Measurements from ENCODE around the gene KIRREL3.

Gene KIRREL3

DNA sequence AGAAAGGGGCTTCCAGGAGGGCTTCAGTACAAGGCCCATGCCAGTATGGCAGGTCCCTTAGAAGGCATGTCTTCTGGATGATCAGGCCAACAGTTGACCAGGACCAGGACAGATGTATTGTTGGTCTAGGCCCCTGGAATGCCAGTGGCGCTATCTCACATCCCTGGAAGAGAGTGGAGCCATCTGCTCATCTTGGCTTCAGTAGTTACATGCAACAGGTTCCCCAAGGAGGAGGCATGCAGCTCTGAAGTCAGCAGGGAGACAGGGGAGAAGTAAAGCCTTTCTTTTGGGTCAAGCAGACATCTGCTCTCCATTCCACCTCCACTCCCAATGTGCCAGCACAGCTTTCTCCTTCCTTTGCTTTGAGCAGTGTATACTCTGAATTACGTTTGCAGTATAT is 244.1 kb downstream of the KIRREL3 start:
- Histone ChIP-seq H3K36me3 (ENCODE audit: control insufficient read depth in 2 of 2, insufficient read depth in 2 of 2, low read length in 2 of 2) (no peaks in the 10 kb centered on the region), H3K27me3 (ENCODE audit: control insufficient read depth in 2 of 2, insufficient read depth in 2 of 2, low read length in 2 of 2) (peaks cover 0 to 3% of the 10 kb centered on the region in 2 donors), H3K4me3 (ENCODE audit: low read length in 2 of 2) (no peak overlapping the region), H3K27ac (ENCODE audit: low read depth in 2 of 2, low read length in 2 of 2) (no peak overlapping the region), H3K4me1 (ENCODE audit: control insufficient read depth in 2 of 2, insufficient read depth in 2 of 2, low read length in 2 of 2) (no peaks in the 10 kb centered on the region), H3K9ac (ENCODE audit: low read depth in 1 of 2, low read length in 2 of 2) (no peak overlapping the region), H3K9me3 (ENCODE audit: control insufficient read depth in 2 of 2, low read length in 2 of 2) (no peaks in the 10 kb centered on the region)

DNA sequence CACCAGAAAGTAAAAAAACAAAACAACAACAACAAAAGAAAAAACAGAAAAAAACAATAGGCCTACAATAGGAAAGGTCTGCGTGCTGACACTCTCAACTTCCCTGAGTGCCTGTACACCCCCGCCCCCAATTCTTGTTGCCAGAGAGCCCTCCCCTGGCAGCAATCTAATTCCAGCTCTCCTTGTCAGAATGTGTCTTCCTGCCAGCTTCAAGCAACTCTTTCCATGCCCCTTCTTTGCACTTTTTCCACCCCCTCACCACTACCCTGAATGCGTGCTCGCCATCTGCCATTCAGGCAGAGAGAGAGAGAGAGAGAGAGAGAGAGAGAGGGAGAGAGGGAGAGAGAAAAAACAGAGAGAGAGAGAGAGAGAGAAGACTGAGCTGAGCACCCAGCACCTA is 245.0 kb downstream of the KIRREL3 start:
- Histone ChIP-seq H3K27ac (ENCODE audit: low read depth in 2 of 2, low read length in 2 of 2) (no peak overlapping the region), H3K4me1 (ENCODE audit: control insufficient read depth in 2 of 2, insufficient read depth in 2 of 2, low read length in 2 of 2) (no peaks in the 10 kb centered on the region), H3K4me3 (ENCODE audit: low read length in 2 of 2) (no peak overlapping the region), H3K9me3 (ENCODE audit: control insufficient read depth in 2 of 2, low read length in 2 of 2) (no peaks in the 10 kb centered on the region), H3K27me3 (ENCODE audit: control insufficient read depth in 2 of 2, insufficient read depth in 2 of 2, low read length in 2 of 2) (peaks cover 0 to 3% of the 10 kb centered on the region in 2 donors), H3K9ac (ENCODE audit: low read depth in 1 of 2, low read length in 2 of 2) (no peak overlapping the region), H3K36me3 (ENCODE audit: control insufficient read depth in 2 of 2, insufficient read depth in 2 of 2, low read length in 2 of 2) (no peaks in the 10 kb centered on the region)

DNA sequence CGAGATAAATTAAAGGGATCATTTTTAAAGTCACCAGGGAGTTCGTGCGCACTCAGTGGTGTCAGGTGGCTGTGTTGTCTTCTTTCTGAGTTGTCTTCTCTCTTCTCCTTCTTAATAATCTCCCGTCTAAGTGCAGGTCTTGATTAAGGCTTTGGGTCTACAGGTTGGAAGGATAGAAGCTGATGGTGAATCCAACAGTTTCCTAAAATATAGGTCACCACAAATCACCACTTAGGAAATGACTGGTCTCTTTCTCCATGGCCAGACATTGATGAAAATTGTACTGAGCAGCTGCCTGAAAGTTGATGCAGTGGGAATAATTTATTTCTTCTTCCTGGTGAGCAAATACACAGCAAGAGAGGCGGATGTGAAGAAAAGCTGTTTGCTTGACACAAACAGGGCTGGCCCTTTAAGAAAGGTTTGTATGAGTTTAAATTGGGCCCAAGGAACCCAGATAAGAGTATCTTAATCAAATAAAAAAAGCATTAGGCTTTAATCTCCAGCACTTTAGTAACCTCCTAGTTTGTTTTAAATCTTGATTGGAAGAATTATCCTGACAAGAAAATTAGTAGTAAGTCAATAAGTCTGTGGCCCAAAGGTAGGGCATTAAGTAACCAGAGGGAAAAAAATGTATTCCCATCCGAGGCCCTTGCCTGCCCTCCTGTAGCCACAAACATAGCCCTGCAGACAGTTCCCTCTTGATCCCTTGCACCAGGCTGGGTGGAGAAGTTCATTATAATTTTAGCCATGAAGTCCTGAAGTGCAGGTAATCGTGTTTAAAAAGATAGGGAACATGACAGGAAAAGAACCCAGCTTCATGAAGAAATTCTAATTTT is 245.8 kb downstream of the KIRREL3 start:
- no peak overlapping the region for H3K4me3 ChIP-seq (ENCODE audit: low read length in 2 of 2)
- H3K9ac ChIP-seq (ENCODE audit: low read depth in 1 of 2, low read length in 2 of 2): no peak overlapping the region
- no peaks in the 10 kb centered on the region for H3K9me3 ChIP-seq (ENCODE audit: control insufficient read depth in 2 of 2, low read length in 2 of 2)
- H3K27me3 ChIP-seq (ENCODE audit: control insufficient read depth in 2 of 2, insufficient read depth in 2 of 2, low read length in 2 of 2): peaks cover 0 to 3% of the 10 kb centered on the region in 2 donors
- H3K4me1 ChIP-seq (ENCODE audit: control insufficient read depth in 2 of 2, insufficient read depth in 2 of 2, low read length in 2 of 2): no peaks in the 10 kb centered on the region
- H3K36me3 ChIP-seq (ENCODE audit: control insufficient read depth in 2 of 2, insufficient read depth in 2 of 2, low read length in 2 of 2): no peaks in the 10 kb centered on the region
- no peak overlapping the region for H3K27ac ChIP-seq (ENCODE audit: low read depth in 2 of 2, low read length in 2 of 2)

DNA sequence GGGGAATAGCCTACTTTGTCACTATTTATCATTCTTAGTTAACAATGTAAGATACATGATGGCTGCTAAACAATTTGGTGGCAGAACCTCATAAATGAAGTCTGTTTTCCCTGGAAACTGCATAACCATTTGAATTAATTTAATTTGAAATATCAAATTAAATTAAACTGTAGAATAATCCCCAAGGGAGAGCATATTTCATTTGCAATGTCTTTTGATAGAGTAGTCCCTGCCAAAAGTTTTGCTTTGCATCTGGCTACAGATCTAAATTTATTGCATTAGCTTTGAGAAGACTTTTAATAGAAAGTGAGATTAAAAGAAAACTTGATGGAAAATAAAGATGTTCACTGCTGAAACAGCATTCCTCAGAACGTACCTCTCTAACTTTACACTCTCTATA is 246.6 kb downstream of the KIRREL3 start:
- H3K4me1 ChIP-seq (ENCODE audit: control insufficient read depth in 2 of 2, insufficient read depth in 2 of 2, low read length in 2 of 2): no peaks in the 10 kb centered on the region

DNA sequence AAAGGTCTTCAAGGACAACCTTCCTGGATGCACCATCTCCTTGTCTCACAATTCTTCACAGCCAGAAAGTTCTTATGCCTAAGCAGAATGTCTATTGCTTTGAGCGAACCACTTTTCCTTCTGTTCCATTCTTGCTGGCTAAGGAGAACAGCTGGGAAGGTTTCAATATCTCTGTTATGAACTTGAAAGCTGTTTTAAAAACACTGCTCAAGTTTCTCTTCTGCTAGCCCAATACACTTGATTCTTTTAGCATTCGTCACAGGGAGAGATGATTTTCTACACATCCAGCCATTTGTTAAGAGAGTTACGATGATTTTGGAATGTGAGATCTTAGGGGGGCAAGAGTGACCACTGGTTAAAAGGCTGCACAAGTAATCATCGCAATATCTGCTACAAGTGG is 249.3 kb downstream of the KIRREL3 start:
- no peak overlapping the region for H3K4me3 ChIP-seq (ENCODE audit: low read length in 2 of 2)

More for the DNA sequence above, 246.6 kb downstream of the KIRREL3 start:
- Histone ChIP-seq H3K9me3 (ENCODE audit: control insufficient read depth in 2 of 2, low read length in 2 of 2) (no peaks in the 10 kb centered on the region), H3K4me3 (ENCODE audit: low read length in 2 of 2) (no peak overlapping the region), H3K9ac (ENCODE audit: low read depth in 1 of 2, low read length in 2 of 2) (no peak overlapping the region), H3K36me3 (ENCODE audit: control insufficient read depth in 2 of 2, insufficient read depth in 2 of 2, low read length in 2 of 2) (no peaks in the 10 kb centered on the region), H3K27me3 (ENCODE audit: control insufficient read depth in 2 of 2, insufficient read depth in 2 of 2, low read length in 2 of 2) (peaks cover 0 to 6% of the 10 kb centered on the region in 2 donors), H3K27ac (ENCODE audit: low read depth in 2 of 2, low read length in 2 of 2) (no peak overlapping the region)

DNA sequence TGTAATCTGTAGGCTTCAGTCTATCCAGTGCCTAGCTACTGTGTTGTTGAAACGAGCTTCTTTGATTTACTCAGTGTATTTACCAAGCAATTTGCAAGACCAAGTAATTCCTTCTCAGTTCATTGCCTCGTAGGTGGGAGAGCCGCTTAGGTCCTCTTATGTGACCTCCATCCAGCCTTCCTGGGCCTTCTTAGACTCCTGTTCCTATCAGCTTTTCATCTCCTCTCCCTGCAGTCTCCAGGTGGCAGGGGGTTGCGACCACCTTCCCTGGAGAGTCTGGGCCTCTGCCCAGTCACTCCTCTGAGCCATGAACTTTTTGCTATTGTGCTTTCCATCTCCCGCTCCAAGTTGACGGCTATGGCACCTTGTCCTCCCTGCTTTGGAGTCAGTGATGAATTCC is 251.8 kb downstream of the KIRREL3 start:
- Histone ChIP-seq H3K36me3 (ENCODE audit: control insufficient read depth in 2 of 2, insufficient read depth in 2 of 2, low read length in 2 of 2) (no peaks in the 10 kb centered on the region), H3K27ac (ENCODE audit: low read depth in 2 of 2, low read length in 2 of 2) (no peak overlapping the region), H3K4me1 (ENCODE audit: control insufficient read depth in 2 of 2, insufficient read depth in 2 of 2, low read length in 2 of 2) (no peaks in the 10 kb centered on the region), H3K9ac (ENCODE audit: low read depth in 1 of 2, low read length in 2 of 2) (no peak overlapping the region), H3K27me3 (ENCODE audit: control insufficient read depth in 2 of 2, insufficient read depth in 2 of 2, low read length in 2 of 2) (peaks cover 0 to 5% of the 10 kb centered on the region in 2 donors), H3K4me3 (ENCODE audit: low read length in 2 of 2) (no peak overlapping the region), H3K9me3 (ENCODE audit: control insufficient read depth in 2 of 2, low read length in 2 of 2) (no peaks in the 10 kb centered on the region)

More for the DNA sequence above, 249.3 kb downstream of the KIRREL3 start:
- Histone ChIP-seq H3K4me1 (ENCODE audit: control insufficient read depth in 2 of 2, insufficient read depth in 2 of 2, low read length in 2 of 2) (no peaks in the 10 kb centered on the region), H3K9me3 (ENCODE audit: control insufficient read depth in 2 of 2, low read length in 2 of 2) (no peaks in the 10 kb centered on the region), H3K36me3 (ENCODE audit: control insufficient read depth in 2 of 2, insufficient read depth in 2 of 2, low read length in 2 of 2) (no peaks in the 10 kb centered on the region), H3K9ac (ENCODE audit: low read depth in 1 of 2, low read length in 2 of 2) (no peak overlapping the region), H3K27me3 (ENCODE audit: control insufficient read depth in 2 of 2, insufficient read depth in 2 of 2, low read length in 2 of 2) (peaks cover 0 to 2% of the 10 kb centered on the region in 2 donors), H3K27ac (ENCODE audit: low read depth in 2 of 2, low read length in 2 of 2) (no peak overlapping the region)

DNA sequence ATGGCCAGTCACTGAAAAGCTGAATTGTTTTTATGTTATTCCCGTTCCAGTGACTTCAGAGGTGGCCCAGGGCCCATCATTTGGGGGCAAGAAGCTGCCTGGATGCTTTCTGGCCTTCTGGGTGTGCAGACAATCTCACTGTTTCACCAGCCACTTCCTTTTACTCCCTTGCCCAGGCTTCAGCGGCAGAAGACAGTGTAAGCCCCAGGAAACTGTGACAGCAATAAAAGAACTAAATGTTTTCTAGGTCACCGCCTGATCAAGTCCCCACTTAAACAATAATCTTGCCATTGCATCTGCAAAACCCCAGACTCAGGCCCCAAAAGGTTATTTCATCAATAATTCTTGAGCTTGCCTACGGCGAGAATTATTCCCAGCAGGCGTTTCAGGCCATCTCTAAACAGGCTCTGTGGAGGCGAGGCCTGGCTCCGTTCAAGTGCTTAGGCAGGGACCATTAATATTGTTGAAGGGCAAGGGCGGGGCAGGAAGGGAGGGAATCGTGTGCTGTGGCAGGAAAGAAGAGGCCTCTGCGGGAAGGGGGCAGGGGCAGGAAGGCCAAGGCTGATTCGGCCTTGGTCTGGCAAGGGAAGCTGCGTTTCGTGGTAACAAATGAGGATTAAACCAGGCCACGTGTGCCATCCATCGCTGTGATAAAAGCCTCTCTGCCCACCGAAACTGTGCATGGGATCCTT is 252.3 kb downstream of the KIRREL3 start:
- no peaks in the 10 kb centered on the region for H3K4me1 ChIP-seq (ENCODE audit: control insufficient read depth in 2 of 2, insufficient read depth in 2 of 2, low read length in 2 of 2)
- H3K27ac ChIP-seq (ENCODE audit: low read depth in 2 of 2, low read length in 2 of 2): no peak overlapping the region
- H3K4me3 ChIP-seq (ENCODE audit: low read length in 2 of 2): no peak overlapping the region
- H3K36me3 ChIP-seq (ENCODE audit: control insufficient read depth in 2 of 2, insufficient read depth in 2 of 2, low read length in 2 of 2): no peaks in the 10 kb centered on the region
- no peaks in the 10 kb centered on the region for H3K9me3 ChIP-seq (ENCODE audit: control insufficient read depth in 2 of 2, low read length in 2 of 2)
- H3K27me3 ChIP-seq (ENCODE audit: control insufficient read depth in 2 of 2, insufficient read depth in 2 of 2, low read length in 2 of 2): peaks cover 0 to 5% of the 10 kb centered on the region in 2 donors
- H3K9ac ChIP-seq (ENCODE audit: low read depth in 1 of 2, low read length in 2 of 2): no peak overlapping the region

DNA sequence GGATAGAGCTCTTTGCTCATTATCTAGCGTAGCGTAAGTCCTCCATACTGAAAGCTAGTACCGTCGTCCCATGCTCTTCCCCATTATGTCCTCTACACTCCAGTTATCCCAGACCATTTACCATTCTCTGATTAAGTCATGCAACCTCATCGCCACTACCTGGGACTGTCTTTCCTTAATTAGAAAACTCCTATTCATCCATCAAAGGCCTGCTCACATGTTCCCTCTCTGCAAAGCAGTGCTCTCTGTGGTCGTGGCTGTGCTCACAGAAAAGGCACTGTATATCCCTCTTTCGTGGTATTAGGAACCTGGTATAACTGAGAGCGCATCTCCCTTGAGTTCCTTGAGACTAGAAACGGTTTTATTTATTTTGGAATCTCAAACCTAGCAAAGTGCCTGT is 253.3 kb downstream of the KIRREL3 start:
- Histone ChIP-seq H3K27ac (ENCODE audit: low read depth in 2 of 2, low read length in 2 of 2) (no peak overlapping the region), H3K36me3 (ENCODE audit: control insufficient read depth in 2 of 2, insufficient read depth in 2 of 2, low read length in 2 of 2) (no peaks in the 10 kb centered on the region), H3K4me1 (ENCODE audit: control insufficient read depth in 2 of 2, insufficient read depth in 2 of 2, low read length in 2 of 2) (no peaks in the 10 kb centered on the region), H3K27me3 (ENCODE audit: control insufficient read depth in 2 of 2, insufficient read depth in 2 of 2, low read length in 2 of 2) (peaks cover 0 to 5% of the 10 kb centered on the region in 2 donors), H3K4me3 (ENCODE audit: low read length in 2 of 2) (no peak overlapping the region), H3K9ac (ENCODE audit: low read depth in 1 of 2, low read length in 2 of 2) (no peak overlapping the region), H3K9me3 (ENCODE audit: control insufficient read depth in 2 of 2, low read length in 2 of 2) (no peaks in the 10 kb centered on the region)

DNA sequence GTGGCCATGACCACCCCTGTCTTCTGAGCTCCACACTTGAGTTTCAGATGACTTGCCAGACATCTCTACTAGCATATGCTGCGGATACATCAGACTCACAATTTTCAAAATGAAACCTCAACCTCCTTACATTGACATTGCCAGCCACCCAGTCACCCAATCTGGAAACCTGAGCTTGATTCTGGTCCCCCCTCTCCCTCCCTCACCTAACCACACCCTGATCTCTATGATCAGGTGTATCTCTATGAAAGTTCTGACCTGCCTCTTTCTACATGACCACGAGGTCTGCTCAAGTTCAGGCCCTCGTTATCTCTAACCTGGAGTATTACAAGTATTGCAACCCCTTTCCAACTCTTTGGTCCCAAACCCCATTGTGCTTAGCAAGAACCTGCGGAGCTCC is 254.1 kb downstream of the KIRREL3 start:
- no peaks in the 10 kb centered on the region for H3K9me3 ChIP-seq (ENCODE audit: control insufficient read depth in 2 of 2, low read length in 2 of 2)

DNA sequence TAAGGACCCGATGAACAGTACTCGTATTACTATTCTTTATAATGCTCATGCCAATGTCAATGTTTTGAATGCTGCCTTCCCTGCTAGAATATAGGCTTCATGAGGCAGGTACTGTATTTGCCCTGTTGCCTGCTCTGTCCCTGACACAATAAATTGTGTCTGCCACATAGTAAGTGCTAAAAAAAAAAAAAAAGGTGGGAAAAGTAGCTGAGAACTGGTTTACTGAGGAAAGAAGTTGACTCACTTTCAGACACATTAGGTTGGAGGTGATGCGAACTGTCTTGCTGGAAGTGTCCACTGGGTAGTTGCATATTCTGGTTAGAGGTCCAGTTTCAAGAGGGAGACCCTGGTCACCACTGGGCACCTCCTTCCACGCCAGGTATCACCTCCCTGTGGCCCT is 255.9 kb downstream of the KIRREL3 start:
- H3K4me1 ChIP-seq (ENCODE audit: control insufficient read depth in 2 of 2, insufficient read depth in 2 of 2, low read length in 2 of 2): no peaks in the 10 kb centered on the region
- H3K36me3 ChIP-seq (ENCODE audit: control insufficient read depth in 2 of 2, insufficient read depth in 2 of 2, low read length in 2 of 2): no peaks in the 10 kb centered on the region
- peaks cover 0 to 4% of the 10 kb centered on the region in 2 donors for H3K27me3 ChIP-seq (ENCODE audit: control insufficient read depth in 2 of 2, insufficient read depth in 2 of 2, low read length in 2 of 2)
- no peak overlapping the region for H3K9ac ChIP-seq (ENCODE audit: low read depth in 1 of 2, low read length in 2 of 2)
- no peak overlapping the region for H3K4me3 ChIP-seq (ENCODE audit: low read length in 2 of 2)
- no peaks in the 10 kb centered on the region for H3K9me3 ChIP-seq (ENCODE audit: control insufficient read depth in 2 of 2, low read length in 2 of 2)
- no peak overlapping the region for H3K27ac ChIP-seq (ENCODE audit: low read depth in 2 of 2, low read length in 2 of 2)

More for the DNA sequence above, 254.1 kb downstream of the KIRREL3 start:
- no peak overlapping the region for H3K4me3 ChIP-seq (ENCODE audit: low read length in 2 of 2)
- no peak overlapping the region for H3K27ac ChIP-seq (ENCODE audit: low read depth in 2 of 2, low read length in 2 of 2)
- H3K9ac ChIP-seq (ENCODE audit: low read depth in 1 of 2, low read length in 2 of 2): no peak overlapping the region
- H3K36me3 ChIP-seq (ENCODE audit: control insufficient read depth in 2 of 2, insufficient read depth in 2 of 2, low read length in 2 of 2): no peaks in the 10 kb centered on the region
- no peaks in the 10 kb centered on the region for H3K4me1 ChIP-seq (ENCODE audit: control insufficient read depth in 2 of 2, insufficient read depth in 2 of 2, low read length in 2 of 2)
- H3K27me3 ChIP-seq (ENCODE audit: control insufficient read depth in 2 of 2, insufficient read depth in 2 of 2, low read length in 2 of 2): peaks cover 0 to 5% of the 10 kb centered on the region in 2 donors
